ENCODE results near the gene NTSR1.

DNA sequence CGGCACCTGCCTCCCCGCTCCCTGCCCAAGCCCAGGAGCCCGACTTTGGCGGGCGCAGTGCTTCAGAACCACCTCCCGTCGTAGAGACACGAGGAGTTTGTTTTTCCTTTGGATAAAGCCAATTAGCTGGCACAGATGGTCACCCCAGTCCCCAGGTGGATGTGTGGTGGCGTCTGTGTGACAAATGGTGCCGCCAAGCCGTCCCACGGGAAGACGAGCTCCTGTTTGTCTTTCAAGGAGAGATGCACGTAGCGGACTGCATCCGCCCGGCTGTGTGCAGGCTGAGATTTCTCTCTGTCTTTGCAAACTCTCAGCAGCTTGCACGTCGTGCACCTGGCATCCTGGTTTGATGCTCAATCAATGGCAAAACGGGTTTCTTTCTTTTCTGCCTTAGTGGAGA is 71.6 kb downstream of the NTSR1 start:
- TF ChIP-seq CTCF (IDR thresholded peaks at IDR 0.05) (no peak), POLR2A (IDR thresholded peaks at IDR 0.05) (no peak), EP300 (IDR thresholded peaks at IDR 0.05; ENCODE audit: low read depth) (no peak)
